HUDEP-2 (cell line): ENCODE results near the gene CASKIN1.

Experiments used
- DNase-seq, 76 experiments: peaks; one replicate each; lab custom pipeline; 2025; ENCODE audit not compliant: unreplicated experiment in 76 of 76; lab: John Stamatoyannopoulos, UW

CASKIN1 gene

GRCh38 chr16:2161911-2162310 is 34.5 kb downstream of the CASKIN1 start:
- DNase-seq = no peak

GRCh38 chr16:2160915-2161551 is 35.4 kb downstream of the CASKIN1 start:
- no peak for DNase-seq

- peak in 59 of 76 experiments; percentile 7 to 86 (median 52) for DNase-seq
Measured at GRCh38 chr16:2159175-2159838, 37.1 kb downstream of the CASKIN1 start.

GRCh38 chr16:2158262-2158638 is 38.2 kb downstream of the CASKIN1 start:
- DNase-seq = no peak

GRCh38 chr16:2157480-2158261 is 38.7 kb downstream of the CASKIN1 start:
- no peak for DNase-seq

GRCh38 chr16:2156849-2157224 is 39.6 kb downstream of the CASKIN1 start:
- DNase-seq = no peak

GRCh38 chr16:2155977-2156848 is 40.2 kb downstream of the CASKIN1 start:
- peak in 23 of 76 experiments; percentile 10 to 61 (median 23) for DNase-seq

- peak in 75 of 76 experiments; percentile 79 to 100 (median 99) for DNase-seq
Measured at GRCh38 chr16:2155091-2155950, 41.1 kb downstream of the CASKIN1 start, which contains the start of gene TRAF7. Gene TRAF7 (plus strand): TSS chr16:2155782. CDS start chr16:2163921, 8,139 bp downstream.

GRCh38 chr16:2154533-2155090 is 41.8 kb downstream of the CASKIN1 start:
- DNase-seq = peak in 11 of 76 experiments; percentile 4 to 70 (median 46)

- peak in 24 of 76 experiments; percentile 9 to 65 (median 34) for DNase-seq
Measured at GRCh38 chr16:2152695-2153506, 43.5 kb downstream of the CASKIN1 start.

GRCh38 chr16:2151188-2152091 is 45.0 kb downstream of the CASKIN1 start:
- DNase-seq = peak in 22 of 76 experiments; percentile 17 to 74 (median 44)

GRCh38 chr16:2150418-2151187 is 45.8 kb downstream of the CASKIN1 start:
- peak in 65 of 76 experiments; percentile 19 to 82 (median 56) for DNase-seq

- peak in 14 of 76 experiments; percentile 7 to 52 (median 39) for DNase-seq
Measured at GRCh38 chr16:2149630-2150417, 46.6 kb downstream of the CASKIN1 start.

GRCh38 chr16:2148714-2149629 is 47.4 kb downstream of the CASKIN1 start:
- DNase-seq = peak in 7 of 76 experiments; percentile 10 to 43 (median 18)
